Transverse colon (tissue), 4 donors: ENCODE data around the gene COL23A1.

Source experiments
- CTCF ChIP-seq, 5 experiments: fragments of 200-600 bp in 3 of 5; fragments of 450-650 bp in 2 of 5; sonication (generic) in 3 of 5; IDR thresholded peaks; 1 replicate in 2 of 5; 2 replicates in 3 of 5; pipeline ENCODE4 v1.5.1; 2016 to 2017; ENCODE audit warnings: antibody characterized with exemption in 5 of 5, inconsistent platforms in 3 of 5, mild to moderate bottlenecking in 2 of 5, moderate library complexity in 1 of 5
- EP300 ChIP-seq: sonication (generic); formaldehyde crosslinking; IDR thresholded peaks from one replicate; pipeline ENCODE4 v1.6.1; 2017; ENCODE audit warnings: antibody characterized with exemption, low read depth
- POLR2A ChIP-seq: fragments of 450-650 bp; IDR thresholded peaks from one replicate; pipeline ENCODE4 v1.6.1; 2016; ENCODE audit warnings: antibody characterized with exemption, mild to moderate bottlenecking, moderate library complexity
- POLR2AphosphoS5 ChIP-seq, 3 donors: sonication (generic); formaldehyde crosslinking; IDR thresholded peaks; one replicate each; pipeline ENCODE4 v1.6.1; 2016; ENCODE audit warnings: antibody characterized with exemption in 3 of 3

DNA sequence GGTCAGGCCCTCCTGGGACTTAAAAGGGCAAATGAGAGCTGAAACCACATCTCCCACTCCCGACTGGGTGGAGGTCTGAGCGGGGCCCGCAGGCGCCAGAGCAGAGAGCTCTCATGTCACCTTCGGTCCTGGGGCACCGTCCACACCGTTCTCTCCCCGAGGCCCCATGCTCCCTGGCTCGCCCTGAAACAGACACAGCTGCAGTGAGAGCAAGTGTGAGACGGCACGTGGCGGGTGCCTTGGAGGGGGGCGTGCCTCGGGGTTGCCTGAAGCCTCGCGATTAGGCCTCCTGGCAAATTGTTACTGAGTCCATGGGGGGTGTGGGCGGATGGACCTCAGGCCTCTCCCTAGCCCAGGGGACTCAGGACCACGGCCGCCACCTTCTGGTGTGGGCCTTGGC is 333.4 kb downstream of the COL23A1 start:
- TF ChIP-seq CTCF (IDR thresholded peaks at IDR 0.05) = no peak
- TF ChIP-seq POLR2A = no peak
- no peak for TF ChIP-seq POLR2AphosphoS5 (IDR thresholded peaks at IDR 0.05)
- TF ChIP-seq EP300 = no peak
